GM18505 (cell line): Measurements from ENCODE around the gene RPL27.

Experiments
- ATAC-seq: cut with Tn5 transposase; IDR thresholded peaks from one replicate; pipeline ENCODE4 v1.9.1; 2021; ENCODE audit not compliant: unreplicated experiment
- POLR2A ChIP-seq: IDR thresholded peaks from 4 replicates; pipeline ENCODE4 v1.6.1; 2011; ENCODE audit warnings: borderline replicate concordance; ENCODE audit not compliant: insufficient read depth, insufficient read length; ENCODE audit errors: extremely low read depth

RPL27 gene

DNA sequence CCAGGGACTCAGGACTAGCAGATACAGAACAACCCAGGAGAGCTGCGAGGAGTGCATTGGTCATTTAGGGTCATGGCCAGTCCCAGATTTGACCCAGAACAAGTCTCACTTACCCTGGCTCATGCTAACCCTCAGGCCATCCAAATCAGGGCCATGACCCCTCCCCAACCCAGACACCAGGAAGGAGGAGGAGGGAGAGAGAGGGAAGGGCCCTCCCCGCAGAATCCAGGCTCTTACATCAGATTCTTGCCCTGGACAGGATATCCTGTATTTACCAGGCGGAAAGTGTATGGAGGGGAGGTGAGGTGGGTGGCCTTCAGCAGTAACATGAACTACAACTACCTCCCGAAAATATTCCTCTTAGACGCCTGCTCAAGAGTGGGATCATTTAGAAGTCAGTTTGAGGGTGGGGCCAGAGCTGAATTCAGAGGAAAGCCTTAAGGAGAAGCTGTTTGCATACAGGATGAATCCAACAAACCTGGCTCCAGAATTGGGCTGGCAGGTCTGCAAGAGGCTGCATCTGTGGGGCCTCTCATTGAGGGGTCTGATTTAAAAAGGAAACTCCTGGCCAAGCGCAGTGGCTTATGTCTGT lies 21.9 kb downstream of the RPL27 start:
- TF ChIP-seq POLR2A: no peak

DNA sequence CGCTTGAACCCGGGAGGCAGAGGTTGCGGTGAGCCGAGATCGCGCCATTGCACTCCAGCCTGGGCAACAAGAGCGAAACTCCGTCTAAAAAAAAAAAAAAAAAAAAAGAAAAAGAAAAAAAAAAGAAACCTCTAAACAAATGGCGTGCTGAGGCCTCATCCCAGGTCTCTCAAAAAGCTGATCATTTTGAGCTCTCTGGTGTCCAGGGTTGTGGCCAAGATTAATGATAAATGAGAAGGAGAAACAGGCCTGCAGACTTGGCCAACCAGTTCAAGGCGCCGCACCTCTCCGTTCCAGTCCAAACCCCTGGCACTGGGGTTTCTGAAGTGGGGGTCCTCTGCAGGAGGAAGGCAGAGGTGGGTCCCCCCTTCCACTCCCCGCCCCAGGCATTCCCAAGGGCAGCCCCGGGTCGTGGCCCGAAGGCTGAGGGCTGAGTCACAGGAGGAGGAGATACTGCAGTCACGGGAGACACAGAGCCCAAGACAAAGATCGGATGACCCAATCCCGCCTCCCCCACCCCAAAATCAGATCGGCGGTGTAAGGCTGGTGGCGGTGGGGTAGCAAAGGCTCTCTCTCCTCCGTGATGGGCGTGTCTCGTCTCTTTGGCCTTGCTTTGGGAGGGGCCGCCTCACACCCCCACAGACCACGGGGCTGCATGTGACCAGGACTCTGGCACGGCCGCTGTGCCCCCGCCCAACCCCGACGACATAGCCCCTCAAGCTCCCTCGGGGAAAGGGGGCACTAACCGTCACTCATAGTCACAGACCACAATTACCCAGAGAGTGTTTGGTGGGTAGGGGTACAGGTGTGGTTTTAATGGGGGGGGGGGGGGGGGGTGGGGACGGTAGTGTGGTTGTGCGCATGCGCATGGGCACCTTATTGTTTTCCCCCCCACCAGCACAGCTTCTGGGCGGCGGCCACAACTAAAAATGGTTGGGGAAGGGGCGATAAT lies 22.8 kb downstream of the RPL27 start:
- no peak for TF ChIP-seq POLR2A
- ATAC-seq: no peak

More for the DNA sequence above, 21.9 kb downstream of the RPL27 start:
- no peak for ATAC-seq

GRCh38 chr17:43021741-43022512 lies 23.7 kb downstream of the RPL27 start, which contains the start of gene VAT1:
VAT1 (minus strand) TSS chr17:43022385; CDS start chr17:43022322, 63 bp downstream.
- no peak for ATAC-seq

DNA sequence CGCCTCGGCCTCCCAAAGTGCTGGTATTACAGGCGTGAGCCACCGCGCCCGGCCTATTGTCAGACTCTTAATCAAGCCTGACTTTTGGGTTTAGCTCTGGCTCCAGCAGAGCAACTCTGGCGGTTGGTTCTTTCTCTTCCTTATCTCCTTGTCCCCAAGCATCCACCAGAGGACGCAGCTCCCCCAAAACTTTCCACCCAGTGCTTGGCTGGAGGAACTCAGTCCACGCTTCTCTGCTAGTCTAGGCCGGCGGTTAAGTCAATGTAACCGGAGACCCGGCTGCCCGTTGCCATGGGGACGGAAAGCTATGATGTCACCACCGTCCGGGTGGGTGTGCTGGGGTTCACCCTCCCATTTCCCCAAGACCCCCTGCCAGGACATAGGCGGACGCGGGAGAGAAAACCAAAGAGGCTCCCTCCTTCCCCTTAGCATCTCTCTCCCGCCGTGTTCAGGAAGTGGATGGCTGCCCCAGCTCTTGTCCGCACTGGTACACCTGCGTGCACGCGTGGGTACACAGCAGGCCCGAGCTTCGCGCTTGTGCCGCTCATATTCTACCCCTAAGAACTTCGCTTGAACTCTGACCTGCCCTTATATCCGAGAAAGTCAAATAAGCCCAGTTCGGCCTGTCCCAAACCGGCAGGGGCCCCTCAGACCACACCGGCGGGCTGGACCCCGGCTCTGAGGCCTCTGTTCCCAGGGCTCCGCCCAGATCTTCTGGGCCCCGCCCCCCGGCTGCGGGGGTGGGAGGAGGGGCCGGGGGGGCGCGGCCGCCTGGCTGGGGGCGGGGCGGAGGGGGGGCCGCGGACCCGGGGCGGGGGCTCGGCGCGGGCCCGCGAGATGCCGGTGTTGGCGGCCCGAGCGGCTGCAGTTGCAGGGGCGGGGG lies 26.4 kb downstream of the RPL27 start, which contains the start of gene RND2:
TSS of gene RND2 (plus strand) at position 825 of the 883 bp plus-strand sequence. CDS start 117 bp downstream, outside the sequence.
- no peak for TF ChIP-seq POLR2A
- ATAC-seq: no peak

More at GRCh38 chr17:43021741-43022512, 23.7 kb downstream of the RPL27 start, which contains the start of gene VAT1:
- no peak for TF ChIP-seq POLR2A

DNA sequence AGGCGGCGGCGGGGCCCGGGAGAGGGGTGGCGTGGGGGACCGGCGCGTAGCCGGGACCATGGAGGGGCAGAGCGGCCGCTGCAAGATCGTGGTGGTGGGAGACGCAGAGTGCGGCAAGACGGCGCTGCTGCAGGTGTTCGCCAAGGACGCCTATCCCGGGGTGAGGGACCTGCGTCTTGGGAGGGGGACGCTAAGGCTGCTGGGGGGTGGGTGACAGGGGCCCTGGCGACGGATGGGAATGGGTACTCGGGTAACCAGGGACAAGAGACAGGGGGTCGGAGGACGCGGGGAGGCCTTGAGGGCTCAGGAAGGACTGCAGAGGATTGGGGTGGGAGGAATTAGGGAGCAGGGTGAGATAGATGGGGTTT lies 27.1 kb downstream of the RPL27 start:
- TF ChIP-seq POLR2A: no peak
- no peak for ATAC-seq

- ATAC-seq: no peak
- no peak for TF ChIP-seq POLR2A
These were observed 27.7 kb downstream of the RPL27 start for GRCh38 chr17:43025766-43026537.

GRCh38 chr17:43026595-43026994 lies 28.4 kb downstream of the RPL27 start:
- ATAC-seq: no peak
- no peak for TF ChIP-seq POLR2A

DNA sequence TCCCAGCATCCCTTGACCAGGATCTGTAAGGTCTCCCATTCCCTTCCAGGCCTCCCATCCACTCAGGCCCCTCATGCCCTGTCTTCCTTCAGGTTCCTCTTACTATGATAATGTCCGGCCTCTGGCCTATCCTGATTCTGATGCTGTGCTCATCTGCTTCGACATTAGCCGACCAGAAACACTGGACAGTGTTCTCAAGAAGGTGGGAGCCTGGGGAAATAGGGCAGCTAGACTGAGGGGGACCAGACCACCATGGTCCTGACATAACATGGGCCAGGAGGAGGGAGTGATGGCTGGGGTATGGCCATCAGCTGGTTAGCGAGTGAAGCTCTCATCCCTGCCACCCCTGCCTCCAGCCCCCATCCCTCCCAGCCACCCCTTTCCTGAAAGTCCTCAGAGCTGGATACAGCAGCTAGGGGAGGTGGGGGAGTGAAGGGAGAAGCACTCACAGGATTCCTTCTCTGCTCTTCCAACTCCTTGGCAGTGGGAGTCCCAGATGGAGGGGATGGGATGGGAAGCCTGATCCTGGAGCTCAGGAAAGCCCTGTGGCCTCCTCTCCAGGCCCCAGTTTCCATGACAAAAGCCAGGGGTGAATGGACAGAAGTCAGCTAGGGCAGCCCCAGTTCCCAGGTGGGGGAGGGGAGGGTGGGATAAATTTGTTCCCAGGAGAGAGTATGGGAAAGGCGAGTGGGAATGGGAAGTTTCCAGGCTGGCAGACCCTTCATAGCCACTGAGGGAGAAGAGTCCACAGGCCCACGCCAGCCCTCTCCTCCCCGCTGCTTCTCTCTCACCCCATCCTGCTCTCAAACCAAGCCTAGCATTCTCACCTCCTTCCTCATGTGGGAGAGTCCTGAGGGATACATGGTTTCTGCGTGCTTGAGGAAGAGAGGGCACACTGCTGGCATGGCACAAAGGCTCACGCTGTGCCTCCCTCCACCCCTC lies 29.1 kb downstream of the RPL27 start:
- TF ChIP-seq POLR2A: no peak
- no peak for ATAC-seq

DNA sequence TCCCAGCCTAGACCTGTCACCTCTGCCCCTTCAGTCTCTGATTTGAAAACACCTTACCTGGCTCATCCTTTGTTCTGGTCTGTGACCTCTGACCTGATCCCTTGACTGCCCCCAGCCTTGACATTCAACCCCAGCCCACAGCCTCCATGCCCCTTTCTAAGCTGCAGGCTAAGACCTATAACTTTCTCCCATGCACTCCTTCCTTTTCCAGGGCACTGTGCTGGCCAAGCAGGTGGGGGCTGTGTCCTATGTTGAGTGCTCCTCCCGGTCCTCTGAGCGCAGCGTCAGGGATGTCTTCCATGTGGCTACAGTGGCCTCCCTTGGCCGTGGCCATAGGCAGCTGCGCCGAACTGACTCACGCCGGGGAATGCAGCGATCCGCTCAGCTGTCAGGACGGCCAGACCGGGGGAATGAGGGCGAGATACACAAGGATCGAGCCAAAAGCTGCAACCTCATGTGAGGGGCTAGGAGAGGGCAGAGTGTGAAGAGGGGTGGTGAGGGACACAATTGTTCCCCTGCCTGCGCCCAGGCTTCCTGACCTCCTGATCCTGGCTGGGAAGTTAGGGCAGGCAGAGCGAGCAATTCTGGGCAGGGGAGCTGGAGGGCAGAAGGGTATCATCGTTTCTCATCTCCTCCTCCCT lies 30.1 kb downstream of the RPL27 start:
- TF ChIP-seq POLR2A: no peak

DNA sequence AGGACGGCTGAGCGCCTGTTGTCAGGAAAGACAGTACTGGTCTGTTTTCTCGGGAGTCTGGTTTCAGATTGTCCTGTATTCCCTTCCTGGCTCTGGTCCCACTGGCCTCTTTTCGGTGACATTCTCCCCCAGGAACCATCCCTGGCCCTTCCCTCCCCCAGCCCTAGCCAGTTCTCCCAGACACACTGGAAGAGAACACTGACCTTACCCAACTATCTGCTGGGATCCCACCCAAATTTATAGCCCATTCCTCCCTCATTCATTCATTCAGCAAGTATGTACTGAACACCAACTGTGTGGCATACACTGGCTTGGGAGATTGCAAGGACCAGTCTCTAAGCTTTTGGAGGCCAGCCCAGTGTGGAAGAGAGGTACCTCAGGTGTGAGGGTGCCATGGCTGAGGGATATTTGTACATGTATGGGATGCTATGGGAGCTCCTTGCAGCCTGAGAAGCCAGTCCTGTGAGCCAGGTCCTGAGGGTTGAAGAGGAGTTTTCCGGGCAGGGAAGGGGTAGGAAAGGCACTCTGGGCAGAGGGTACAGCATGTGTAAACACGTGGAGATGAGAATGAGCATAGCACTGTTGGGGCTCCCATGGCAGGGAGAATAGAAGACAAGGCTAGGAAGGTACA lies 32.0 kb downstream of the RPL27 start:
- no peak for TF ChIP-seq POLR2A
- no peak for ATAC-seq

More for the DNA sequence above, 30.1 kb downstream of the RPL27 start:
- no peak for ATAC-seq
